Panc1 (cell line): ENCODE measurements around the gene TEAD2.

Source experiments
- POLR2AphosphoS5 ChIP-seq: IDR thresholded peaks from 2 replicates; pipeline ENCODE4 v1.6.1; 2012; ENCODE audit warnings: mild to moderate bottlenecking, low read depth, low read length, moderate library complexity
- REST ChIP-seq, 2 experiments: IDR thresholded peaks; 2 replicates each; pipeline ENCODE4 v1.6.1; 2011 to 2012; ENCODE audit warnings: low read depth in 2 of 2, control low read depth in 1 of 2, low read length in 1 of 2, mild to moderate bottlenecking in 1 of 2, moderate library complexity in 1 of 2; ENCODE audit not compliant: insufficient read depth in 1 of 2
- SIN3A ChIP-seq: IDR thresholded peaks from 2 replicates; pipeline ENCODE4 v1.6.1; 2012; ENCODE audit warnings: low read depth, mild to moderate bottlenecking, low read length, moderate library complexity, borderline replicate concordance; ENCODE audit not compliant: insufficient read depth
- TCF7L2 ChIP-seq: IDR thresholded peaks from 2 replicates; pipeline ENCODE4 v1.6.1; 2011; ENCODE audit warnings: mild to moderate bottlenecking, low read depth, low read length, inconsistent platforms
- TF ChIP-seq, protein P1 (sequence below): fragments of 450-650 bp; IDR thresholded peaks from 2 replicates; pipeline ENCODE4 v1.5.1; 2017; ENCODE audit warnings: mild to moderate bottlenecking

DNA sequence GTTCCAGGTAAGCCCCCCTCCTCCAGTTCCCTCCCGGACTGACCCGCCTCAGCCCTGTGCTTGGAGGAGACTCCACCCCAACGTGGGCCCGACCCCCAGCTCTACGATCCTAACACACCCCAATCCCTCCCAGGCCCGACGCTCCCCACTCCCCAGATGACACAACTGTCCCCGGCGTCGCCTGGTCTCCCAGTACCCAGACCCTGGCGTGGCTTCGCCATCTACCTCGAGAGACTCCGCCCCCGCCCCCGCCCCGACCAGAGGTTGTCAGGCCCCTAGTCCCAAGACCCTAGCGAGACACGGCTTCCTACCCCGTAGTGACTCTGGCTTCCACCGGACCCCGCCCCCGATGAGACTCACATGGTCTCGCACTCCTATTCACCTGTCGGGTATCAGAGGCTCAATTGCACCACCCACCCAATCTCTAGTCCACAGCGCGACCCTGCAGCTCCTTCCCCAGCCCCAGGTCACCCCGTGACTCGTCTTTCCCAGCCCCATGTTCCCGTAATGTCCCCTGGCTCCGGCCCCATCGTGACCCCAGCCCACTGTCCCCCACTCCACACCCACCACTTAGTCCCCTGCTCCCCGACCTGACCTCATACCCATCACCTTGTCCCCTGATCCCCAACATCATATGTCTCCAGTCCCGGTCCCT, 24.1 kb downstream of the TEAD2 start:
- no peak for TF ChIP-seq SIN3A
- TF ChIP-seq, protein P1, sequence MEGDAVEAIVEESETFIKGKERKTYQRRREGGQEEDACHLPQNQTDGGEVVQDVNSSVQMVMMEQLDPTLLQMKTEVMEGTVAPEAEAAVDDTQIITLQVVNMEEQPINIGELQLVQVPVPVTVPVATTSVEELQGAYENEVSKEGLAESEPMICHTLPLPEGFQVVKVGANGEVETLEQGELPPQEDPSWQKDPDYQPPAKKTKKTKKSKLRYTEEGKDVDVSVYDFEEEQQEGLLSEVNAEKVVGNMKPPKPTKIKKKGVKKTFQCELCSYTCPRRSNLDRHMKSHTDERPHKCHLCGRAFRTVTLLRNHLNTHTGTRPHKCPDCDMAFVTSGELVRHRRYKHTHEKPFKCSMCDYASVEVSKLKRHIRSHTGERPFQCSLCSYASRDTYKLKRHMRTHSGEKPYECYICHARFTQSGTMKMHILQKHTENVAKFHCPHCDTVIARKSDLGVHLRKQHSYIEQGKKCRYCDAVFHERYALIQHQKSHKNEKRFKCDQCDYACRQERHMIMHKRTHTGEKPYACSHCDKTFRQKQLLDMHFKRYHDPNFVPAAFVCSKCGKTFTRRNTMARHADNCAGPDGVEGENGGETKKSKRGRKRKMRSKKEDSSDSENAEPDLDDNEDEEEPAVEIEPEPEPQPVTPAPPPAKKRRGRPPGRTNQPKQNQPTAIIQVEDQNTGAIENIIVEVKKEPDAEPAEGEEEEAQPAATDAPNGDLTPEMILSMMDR = no peak
- no peak for TF ChIP-seq REST (IDR thresholded peaks at IDR 0.05; ENCODE audit: insufficient read depth in 1 of 2, low read depth in 2 of 2, low read length in 1 of 2)
- no peak for TF ChIP-seq POLR2AphosphoS5
- TF ChIP-seq TCF7L2 = no peak
